Osteoblast (primary cell): Measurements from ENCODE around the gene SPIB. TPM values are rescaled to one million over a fixed set of nuclear protein-coding genes. Genes with fewer than 3 reads are reported as not detected.
"Not testable (repeated sequence)": the region's sequence is repeated elsewhere in the genome, so short reads cannot be mapped to it uniquely, and the experiment has no call there.

Experiments used
- DNase-seq: peaks from one replicate; pipeline ENCODE4 v3.0.0; 2011; ENCODE audit warnings: low spot score, mixed read lengths; ENCODE audit not compliant: insufficient read length; ENCODE audit errors: missing footprints
- H2AFZ ChIP-seq: 2 replicates; pipeline ENCODE4 v1.6.0; 2011; ENCODE audit warnings: mild to moderate bottlenecking, low read length
- H3K27ac ChIP-seq: 2 replicates; pipeline ENCODE4 v1.5.1; 2011; ENCODE audit warnings: mild to moderate bottlenecking, low read depth, low read length, moderate library complexity
- H3K27me3 ChIP-seq: 2 replicates; pipeline ENCODE4 v1.6.0; 2012; ENCODE audit warnings: mild to moderate bottlenecking, control low read depth, inconsistent platforms, low read length, moderate library complexity; ENCODE audit not compliant: insufficient read depth
- H3K36me3 ChIP-seq: 2 replicates; pipeline ENCODE4 v1.5.1; 2011; ENCODE audit warnings: mild to moderate bottlenecking, low read length, control low read depth, moderate library complexity; ENCODE audit not compliant: insufficient read depth
- H3K4me1 ChIP-seq: 2 replicates; pipeline ENCODE4 v1.5.1; 2011; ENCODE audit warnings: mild to moderate bottlenecking, low read length, control low read depth, moderate library complexity; ENCODE audit not compliant: insufficient read depth
- H3K4me2 ChIP-seq: 2 replicates; pipeline ENCODE4 v1.6.0; 2011; ENCODE audit warnings: mild to moderate bottlenecking, low read length; ENCODE audit not compliant: insufficient read depth
- H3K4me3 ChIP-seq: fragments of 200-600 bp; sonication (generic); 3 replicates; pipeline ENCODE4 v1.5.1; 2012; ENCODE audit warnings: mild to moderate bottlenecking, low read length, inconsistent platforms; ENCODE audit not compliant: insufficient read depth
- H3K79me2 ChIP-seq: 2 replicates; pipeline ENCODE4 v1.6.0; 2012; ENCODE audit warnings: mild to moderate bottlenecking, low read length, control low read depth, inconsistent platforms; ENCODE audit not compliant: insufficient read depth
- H3K9me3 ChIP-seq: 2 replicates; pipeline ENCODE4 v1.5.1; 2011; ENCODE audit warnings: low read depth, low read length, control low read depth
- H4K20me1 ChIP-seq: 2 replicates; pipeline ENCODE4 v1.6.0; 2012; ENCODE audit warnings: mild to moderate bottlenecking, low read length, control low read depth; ENCODE audit not compliant: insufficient read depth
- CTCF ChIP-seq: IDR thresholded peaks from 2 replicates; pipeline ENCODE4 v1.5.1; 2011; ENCODE audit warnings: mild to moderate bottlenecking, low read depth, low read length, moderate library complexity; ENCODE audit errors: extremely low read depth
- total RNA-seq: library from RNA; depleted of rRNA; stranded (reverse); fragments of >200 nt; gene quantifications from 2 replicates; pipeline ENCODE4 v1.2.3, GENCODE V29; 2012

The SPIB gene
- total RNA-seq, 1 donor = 0.36 TPM

DNA sequence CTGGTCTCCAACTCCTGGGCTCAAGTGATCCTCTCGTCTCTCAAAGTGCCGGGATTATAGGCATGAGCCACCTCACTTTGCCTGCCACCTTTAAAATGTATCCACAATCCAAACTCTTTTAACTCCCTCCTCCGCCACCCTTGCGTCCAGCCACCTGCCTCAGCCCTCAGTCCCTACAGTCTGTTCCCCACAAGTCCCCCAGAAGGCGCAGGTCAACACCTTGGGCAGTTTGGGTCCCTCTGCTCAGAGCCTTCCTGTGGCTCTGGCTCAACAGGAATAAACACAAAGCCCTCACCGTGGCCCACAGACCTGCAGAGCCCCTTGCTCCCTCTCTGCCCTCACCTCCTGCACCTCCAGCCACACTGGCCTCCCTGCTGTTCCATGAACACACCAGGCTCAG is 50.1 kb downstream of the SPIB start:
- Histone ChIP-seq H3K4me3 (no peak overlapping the region), H3K36me3 (no peaks in the 10 kb centered on the region), H3K9me3 (no peaks in the 10 kb centered on the region), H2AFZ (no peak overlapping the region), H3K79me2 (no peaks in the 10 kb centered on the region), H3K27me3 (no peaks in the 10 kb centered on the region), H3K27ac (no peak overlapping the region), H4K20me1 (no peaks in the 10 kb centered on the region), H3K4me1 (no peaks in the 10 kb centered on the region), H3K4me2 (no peak overlapping the region)
- DNase-seq = no peak
- TF ChIP-seq CTCF = no peak

GRCh38 chr19:50473336-50473735 is 54.6 kb downstream of the SPIB start:
- not testable (repeated sequence) for H3K4me2 ChIP-seq, H3K36me3 ChIP-seq, H3K27me3 ChIP-seq, H3K4me3 ChIP-seq, H3K9me3 ChIP-seq, H3K27ac ChIP-seq, H2AFZ ChIP-seq, H3K4me1 ChIP-seq, DNase-seq
- H3K79me2 ChIP-seq = peaks cover 12% of the 10 kb centered on the region
- peaks cover 11% of the 10 kb centered on the region for H4K20me1 ChIP-seq

- Histone ChIP-seq H2AFZ (no peak overlapping the region), H3K36me3 (peaks cover 10% of the 10 kb centered on the region), H3K4me1 (peaks cover 7% of the 10 kb centered on the region), H3K27ac (no peak overlapping the region), H3K27me3 (no peaks in the 10 kb centered on the region), H4K20me1 (peaks cover 23% of the 10 kb centered on the region), H3K79me2 (peaks cover 23% of the 10 kb centered on the region), H3K4me3 (no peak overlapping the region), H3K4me2 (no peak overlapping the region), H3K9me3 (no peaks in the 10 kb centered on the region)
- no peak for TF ChIP-seq CTCF
- no peak for DNase-seq
Observed at GRCh38 chr19:50475101-50475568, 56.4 kb downstream of the SPIB start.

DNA sequence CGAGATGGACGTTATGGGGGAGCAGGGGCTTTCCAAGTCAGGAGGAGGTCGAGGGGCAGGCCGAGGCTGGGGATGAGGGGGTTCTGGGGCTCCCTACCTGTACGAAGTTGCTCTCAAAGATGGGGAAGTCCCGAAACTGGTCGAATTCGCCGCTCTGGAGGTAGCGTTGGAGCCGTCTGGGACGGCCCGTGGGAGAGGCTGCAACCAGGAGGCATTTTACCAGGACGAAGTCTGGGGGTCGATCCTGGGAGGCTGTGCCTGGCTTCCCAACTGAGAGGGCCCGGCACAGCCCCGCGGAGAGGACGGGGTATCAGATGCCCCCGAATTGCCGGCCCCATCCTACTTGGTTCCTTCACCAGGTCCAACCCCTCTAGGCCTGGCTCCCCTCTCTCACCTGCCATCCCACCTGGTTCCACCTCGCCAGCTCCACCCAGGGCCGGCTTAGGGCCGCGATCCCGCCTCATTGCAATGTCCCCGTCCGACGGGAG is 57.0 kb downstream of the SPIB start:
- Histone ChIP-seq H3K27ac (no peak overlapping the region), H3K4me2 (no peak overlapping the region), H3K27me3 (no peaks in the 10 kb centered on the region), H3K36me3 (peaks cover 10% of the 10 kb centered on the region), H4K20me1 (peaks cover 23% of the 10 kb centered on the region), H3K4me3 (peak overlapping the region; percentile 99), H3K79me2 (peaks cover 23% of the 10 kb centered on the region), H2AFZ (peak overlapping the region; percentile 37), H3K4me1 (peaks cover 7% of the 10 kb centered on the region), H3K9me3 (no peaks in the 10 kb centered on the region)
- DNase-seq = no peak
- no peak for TF ChIP-seq CTCF
